HG02623 (cell line): ENCODE results near the gene TMEM51.
"Not testable (repeated sequence)": the region's sequence is repeated elsewhere in the genome, so short reads cannot be mapped to it uniquely, and the experiment has no call there.

ENCODE experiments used
- ATAC-seq: cut with Tn5 transposase; IDR thresholded peaks from one replicate; pipeline ENCODE4 v1.9.1; 2021; ENCODE audit warnings: moderate library complexity; ENCODE audit not compliant: unreplicated experiment

The TMEM51 gene

DNA sequence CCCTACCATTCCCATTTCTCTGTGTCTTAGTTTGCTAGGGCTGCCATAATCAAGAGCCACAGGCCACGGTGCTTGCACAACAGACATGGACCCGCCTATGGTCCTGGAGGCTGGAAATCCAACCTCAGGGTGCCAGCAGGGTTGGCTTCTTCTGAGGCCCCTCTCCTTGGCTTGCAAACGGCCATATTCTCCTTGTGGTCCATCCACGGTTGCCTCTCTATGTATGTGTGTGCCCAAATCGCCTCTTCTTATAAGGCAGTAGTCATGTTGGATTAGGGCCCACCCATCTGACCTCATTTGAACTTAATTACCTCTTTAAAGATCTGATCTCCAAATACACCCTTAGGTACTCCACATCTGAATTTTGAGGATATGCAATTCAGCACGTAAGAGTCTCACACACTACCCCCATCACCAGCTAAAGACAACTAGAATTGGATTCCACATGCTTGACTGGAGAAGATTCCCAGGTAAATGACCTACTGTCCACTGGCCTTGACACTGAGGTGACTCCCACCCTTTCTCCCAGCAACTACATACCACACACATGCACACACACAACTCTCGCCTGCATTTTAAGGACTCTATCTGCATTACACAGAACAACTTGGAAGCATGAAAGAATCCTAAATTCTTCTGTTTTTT, 28.3 kb upstream of the TMEM51 start:
- no peak for ATAC-seq

DNA sequence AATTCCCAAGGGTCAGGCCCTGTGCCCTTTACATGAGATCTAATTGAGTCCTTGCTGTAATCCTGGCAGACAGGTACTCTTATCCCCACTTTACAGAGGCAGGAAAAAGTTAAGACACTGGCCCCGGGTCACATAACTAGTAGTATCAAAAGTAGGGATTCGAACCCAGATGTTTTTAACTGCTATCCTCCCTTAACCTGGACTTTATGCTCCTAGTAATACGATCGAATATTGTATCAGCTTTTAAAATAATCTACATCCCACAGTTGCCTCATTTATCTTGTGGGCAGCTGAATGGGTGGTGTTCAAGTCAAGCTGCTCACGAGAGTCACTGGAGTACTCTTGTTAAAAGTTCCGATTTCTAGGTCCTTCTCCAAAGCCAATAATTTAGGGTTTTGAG, 25.5 kb upstream of the TMEM51 start:
- ATAC-seq = no peak

DNA sequence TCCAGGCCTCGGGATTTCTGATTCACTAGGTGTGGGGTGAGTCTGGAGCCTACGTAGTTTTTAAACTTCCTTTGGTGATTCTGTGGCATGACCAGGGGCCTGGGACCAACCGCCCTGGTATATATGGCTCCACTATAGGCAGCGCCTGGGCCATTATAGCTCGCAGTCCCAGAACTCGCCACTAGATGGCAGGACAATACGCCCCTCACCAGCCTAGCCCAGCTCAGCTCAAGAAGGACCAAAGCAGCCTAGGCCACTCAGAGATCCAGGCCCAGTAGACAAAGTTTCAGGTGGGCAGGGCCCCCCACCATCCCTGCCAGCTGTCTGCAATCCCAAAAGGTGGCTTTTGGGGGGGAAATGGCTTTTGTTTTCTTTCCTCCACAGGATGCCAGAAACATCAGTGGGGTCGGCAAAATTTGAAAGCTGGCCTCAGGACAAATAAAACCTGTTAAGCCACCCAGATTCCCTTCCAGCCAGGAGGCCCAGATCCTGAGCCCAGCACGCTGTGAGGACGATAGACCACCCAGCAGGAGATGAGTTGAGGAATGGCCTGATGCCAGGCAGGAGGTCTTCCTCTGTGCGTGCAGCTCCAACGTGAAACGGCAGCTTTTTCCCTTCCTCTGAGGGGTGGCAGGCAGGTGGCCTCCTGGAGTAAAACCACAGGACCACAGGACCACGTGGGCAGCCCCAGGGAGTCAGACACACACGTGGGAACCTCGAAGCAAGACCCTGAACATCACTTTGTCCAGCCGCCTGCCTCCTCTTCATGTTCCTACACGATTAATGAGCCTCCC, 24.8 kb upstream of the TMEM51 start:
- ATAC-seq = no peak

DNA sequence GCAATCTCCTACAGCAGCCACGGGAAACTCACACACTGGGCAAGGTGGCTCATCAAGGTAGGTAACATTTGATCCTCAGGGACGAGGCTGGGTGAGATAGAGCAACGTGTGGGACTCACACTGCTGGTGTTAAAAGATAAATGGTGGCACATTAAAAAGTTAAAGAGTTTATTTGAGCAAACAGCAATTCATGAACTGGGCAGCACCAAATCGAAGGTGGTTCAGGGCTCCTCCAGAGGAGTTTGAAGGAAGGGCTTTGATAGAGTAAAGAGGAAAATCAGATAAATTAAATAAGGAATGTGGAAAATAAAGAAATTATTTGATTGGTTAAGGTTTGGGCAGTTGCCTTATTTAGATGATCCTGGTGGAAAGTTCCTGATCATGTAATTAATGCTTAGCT, 23.6 kb upstream of the TMEM51 start:
- no peak for ATAC-seq

- ATAC-seq = no peak
Observed at GRCh38 chr1:15130607-15131006, 22.9 kb upstream of the TMEM51 start.

GRCh38 chr1:15132965-15133364, 20.6 kb upstream of the TMEM51 start:
- no peak for ATAC-seq

GRCh38 chr1:15134285-15134684, 19.3 kb upstream of the TMEM51 start:
- ATAC-seq = no peak

GRCh38 chr1:15135604-15136003, 17.9 kb upstream of the TMEM51 start:
- not testable (repeated sequence) for ATAC-seq

DNA sequence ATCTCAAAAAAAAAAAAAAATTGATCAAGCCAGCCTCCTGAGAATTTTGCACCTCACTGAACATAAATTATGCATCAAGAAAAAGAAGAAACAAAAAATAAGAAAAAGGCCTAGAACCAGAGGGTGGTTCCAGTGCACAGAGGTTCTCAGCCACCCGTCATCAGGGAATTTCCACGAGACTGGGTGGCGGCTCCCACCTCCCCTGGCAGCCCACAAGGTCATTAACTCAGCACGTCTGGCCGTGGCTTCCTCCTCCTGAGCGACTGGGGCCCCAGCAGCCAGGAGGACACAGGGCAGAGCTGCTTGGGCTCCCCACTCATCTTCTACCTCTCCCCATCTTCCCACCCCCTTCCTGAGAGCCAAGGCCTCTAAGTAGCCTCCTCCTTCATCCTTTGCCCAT, 15.7 kb upstream of the TMEM51 start:
- no peak for ATAC-seq

GRCh38 chr1:15139654-15140350, 13.7 kb upstream of the TMEM51 start:
- ATAC-seq = no peak

GRCh38 chr1:15141935-15142539, 11.5 kb upstream of the TMEM51 start:
- no peak for ATAC-seq

GRCh38 chr1:15145327-15145726, 8.2 kb upstream of the TMEM51 start:
- ATAC-seq = no peak

- ATAC-seq = no peak
Observed at GRCh38 chr1:15146142-15146680, 7.3 kb upstream of the TMEM51 start.

DNA sequence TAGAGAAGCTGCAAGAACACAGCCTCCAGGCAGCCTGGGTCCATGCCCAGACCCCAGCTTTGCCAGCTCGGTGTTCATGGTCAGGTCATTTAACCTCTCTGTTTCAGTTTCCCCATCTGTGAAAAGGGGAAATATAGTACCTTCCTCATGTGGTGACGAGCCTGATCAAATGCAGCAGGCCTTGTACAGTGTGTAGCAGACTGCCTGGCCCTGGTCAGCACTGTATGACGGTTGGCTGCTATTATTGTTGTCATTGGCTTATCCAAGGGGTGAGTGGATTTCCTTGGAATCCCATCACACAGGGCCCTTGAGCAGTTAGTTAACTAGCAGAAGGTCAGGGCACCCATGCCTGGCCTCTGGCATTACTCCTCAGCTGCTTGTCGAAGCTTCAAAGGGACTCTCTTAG, 6.6 kb upstream of the TMEM51 start:
- no peak for ATAC-seq

GRCh38 chr1:15148004-15148403, 5.5 kb upstream of the TMEM51 start:
- ATAC-seq = no peak

DNA sequence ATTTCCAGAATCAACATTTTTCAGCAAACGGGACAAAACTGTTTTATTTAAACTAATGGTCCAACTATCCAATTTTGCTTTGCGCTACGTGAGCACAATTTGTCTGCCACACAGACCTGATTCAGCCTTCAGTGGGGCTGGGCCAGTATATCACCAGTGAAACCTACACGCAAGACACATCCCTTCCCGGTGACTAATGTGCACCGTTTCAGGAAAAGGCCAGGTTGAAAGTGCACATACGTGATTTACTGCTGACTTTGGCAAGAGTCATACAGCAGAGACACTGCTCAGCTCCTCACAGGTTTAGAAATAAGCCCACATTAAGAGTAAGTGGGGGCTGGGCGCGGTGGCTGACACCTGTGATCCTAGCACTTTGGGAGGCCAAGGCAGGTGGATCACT, 5.1 kb upstream of the TMEM51 start:
- ATAC-seq = no peak

- no peak for ATAC-seq
Observed at GRCh38 chr1:15148941-15149340, 4.6 kb upstream of the TMEM51 start.

GRCh38 chr1:15150376-15150775, 3.2 kb upstream of the TMEM51 start:
- no peak for ATAC-seq

- ATAC-seq = no peak
Observed at GRCh38 chr1:15151377-15151806, 2.2 kb upstream of the TMEM51 start.

DNA sequence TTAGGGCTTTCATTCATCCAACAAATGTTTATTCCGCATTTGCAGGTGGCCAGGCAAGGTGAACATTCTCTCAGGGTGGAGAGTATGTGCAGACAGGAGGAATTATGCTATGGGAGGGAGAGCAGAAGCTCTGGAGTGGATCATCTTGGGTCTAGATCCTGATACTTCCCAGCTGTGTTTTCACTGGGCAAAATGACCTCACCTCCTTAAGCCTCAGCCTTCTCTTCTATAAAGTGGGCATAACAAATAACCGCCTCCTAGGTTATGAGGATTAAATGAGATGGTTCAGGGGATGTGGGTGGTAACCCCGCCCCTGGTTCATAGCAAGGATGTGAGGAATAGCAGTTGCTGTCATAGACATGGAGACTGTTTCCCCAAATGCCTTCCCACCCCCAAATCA, 1.7 kb upstream of the TMEM51 start:
- ATAC-seq = no peak
